Anterior cingulate cortex (tissue), 58 donors: ENCODE data around the gene KRT9.
"Not testable (repeated sequence)": the region's sequence is repeated elsewhere in the genome, so short reads cannot be mapped to it uniquely, and the experiment has no call there.

Experiments used
- DNase-seq, 58 donors: peaks; one replicate each; lab custom pipeline; 2025; lab: John Stamatoyannopoulos, UW

The KRT9 gene

DNA sequence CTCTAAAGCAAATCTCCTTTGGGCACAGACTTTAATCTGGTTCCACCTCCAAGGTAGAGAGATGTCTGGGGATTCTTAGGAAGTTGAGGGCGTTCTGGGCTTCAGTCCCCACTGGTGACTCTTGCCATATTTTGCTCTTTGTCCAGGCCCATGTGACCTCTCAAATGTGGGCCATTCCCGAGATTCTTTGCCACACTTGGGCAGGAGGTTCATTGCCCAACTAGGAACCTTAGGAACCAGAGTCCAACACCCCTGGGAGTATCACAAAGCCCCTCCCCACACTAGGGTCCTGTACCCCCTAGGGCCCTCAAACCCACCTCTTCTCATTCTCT, 8.4 kb upstream of the KRT9 start:
- DNase-seq = no peak

- peak in 39 of 58 donors; percentile 1 to 51 (median 18) for DNase-seq
Observed at GRCh38 chr17:41579484-41580243, 7.8 kb upstream of the KRT9 start.

DNA sequence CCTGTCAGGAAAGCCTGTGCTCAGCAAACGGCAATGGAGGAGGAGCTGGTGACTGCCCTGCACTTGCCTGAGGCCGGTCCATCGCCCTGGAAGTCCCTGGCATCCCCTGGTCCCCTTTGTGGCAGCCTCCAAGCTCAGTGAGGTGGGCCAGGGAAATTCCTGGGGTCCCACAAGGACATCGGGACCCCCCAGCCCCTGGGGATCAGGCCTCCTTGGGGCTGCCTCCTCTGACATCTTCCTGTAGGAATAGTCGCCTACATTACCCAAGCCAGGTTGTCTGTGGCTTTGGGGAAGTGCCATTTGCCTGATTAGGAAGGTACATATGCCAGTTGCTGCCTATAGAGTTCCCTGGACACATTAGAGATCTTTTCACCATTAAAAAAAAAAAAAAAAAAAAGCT, 7.1 kb upstream of the KRT9 start:
- no peak for DNase-seq

- no peak for DNase-seq
Observed at GRCh38 chr17:41578538-41578937, 6.7 kb upstream of the KRT9 start.

DNA sequence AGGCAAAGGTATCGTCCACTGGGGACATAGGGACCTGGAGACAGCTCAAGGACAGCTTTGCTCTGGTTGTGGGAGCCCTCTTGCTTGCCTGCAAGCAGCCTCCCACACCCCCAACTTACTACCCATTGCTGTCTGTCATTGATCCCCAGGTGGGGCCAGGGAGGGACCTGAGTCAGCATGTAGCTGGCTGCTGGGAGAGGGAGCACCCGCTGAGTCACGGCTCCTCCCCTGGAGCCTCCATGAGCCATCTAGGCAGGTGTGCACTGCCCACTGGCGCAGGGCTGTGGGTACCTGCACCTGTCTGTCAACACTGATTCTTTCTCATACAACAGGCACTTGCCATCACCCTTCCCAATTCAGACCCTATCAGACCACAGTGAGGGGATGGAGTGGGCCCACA, 4.9 kb upstream of the KRT9 start:
- DNase-seq = not testable (repeated sequence)

DNA sequence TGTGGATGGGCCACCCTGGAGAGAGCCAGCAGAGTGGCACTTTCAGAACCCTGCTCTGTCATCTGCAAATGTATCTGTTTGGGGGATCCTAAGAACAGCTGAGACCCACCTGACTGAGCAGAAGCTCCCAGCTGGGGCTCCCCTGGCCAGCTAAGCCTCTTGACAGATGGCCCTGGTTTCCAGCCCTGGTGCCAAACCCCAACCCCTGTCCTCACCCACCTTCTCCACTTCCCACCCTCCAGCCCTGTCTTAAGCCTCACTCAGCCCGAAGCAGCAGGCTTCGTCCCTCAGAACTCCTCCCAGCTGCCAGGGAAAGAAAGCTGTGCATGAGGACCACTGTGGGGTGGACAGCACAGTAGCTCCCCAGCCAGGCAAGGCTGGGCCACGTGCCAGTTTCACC, 3.5 kb upstream of the KRT9 start:
- no peak for DNase-seq

DNA sequence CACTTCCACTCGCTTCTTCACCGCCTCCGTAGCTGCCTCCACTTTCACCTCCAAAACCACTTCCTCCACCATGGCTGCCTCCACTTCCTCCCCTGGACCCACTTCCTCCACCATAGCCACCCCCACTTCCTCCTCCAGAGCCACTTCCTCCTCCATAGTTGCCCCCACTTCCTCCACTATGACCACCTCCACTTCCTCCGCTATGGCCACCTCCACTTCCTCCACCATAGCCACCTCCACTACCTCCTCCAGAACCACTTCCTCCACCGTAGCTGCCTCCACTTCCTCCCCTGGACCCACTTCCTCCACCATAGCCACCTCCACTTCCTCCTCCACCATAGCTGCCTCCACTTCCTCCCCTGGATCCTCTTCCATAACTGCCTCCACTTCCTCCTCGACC, 4.5 kb downstream of the KRT9 start:
- DNase-seq = no peak

DNA sequence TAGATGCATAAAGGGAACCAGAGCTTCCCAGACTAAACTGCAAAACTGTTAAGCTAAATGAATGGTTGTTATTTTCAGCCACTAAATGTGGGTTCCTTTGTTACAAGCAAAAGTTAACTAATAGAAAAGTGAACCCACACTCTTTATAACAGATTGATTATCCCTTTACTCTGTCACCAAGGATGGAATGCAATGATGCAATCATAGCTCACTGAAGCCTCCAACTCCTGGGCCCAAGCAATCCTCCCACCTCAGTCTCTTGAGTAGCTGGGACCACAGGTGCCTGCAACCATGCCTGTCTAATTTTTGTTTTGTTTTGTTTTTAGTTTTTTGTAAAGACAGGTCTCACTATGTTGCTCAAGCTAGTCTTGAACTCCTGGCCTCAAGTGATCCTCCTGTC, 6.5 kb downstream of the KRT9 start:
- DNase-seq = no peak

DNA sequence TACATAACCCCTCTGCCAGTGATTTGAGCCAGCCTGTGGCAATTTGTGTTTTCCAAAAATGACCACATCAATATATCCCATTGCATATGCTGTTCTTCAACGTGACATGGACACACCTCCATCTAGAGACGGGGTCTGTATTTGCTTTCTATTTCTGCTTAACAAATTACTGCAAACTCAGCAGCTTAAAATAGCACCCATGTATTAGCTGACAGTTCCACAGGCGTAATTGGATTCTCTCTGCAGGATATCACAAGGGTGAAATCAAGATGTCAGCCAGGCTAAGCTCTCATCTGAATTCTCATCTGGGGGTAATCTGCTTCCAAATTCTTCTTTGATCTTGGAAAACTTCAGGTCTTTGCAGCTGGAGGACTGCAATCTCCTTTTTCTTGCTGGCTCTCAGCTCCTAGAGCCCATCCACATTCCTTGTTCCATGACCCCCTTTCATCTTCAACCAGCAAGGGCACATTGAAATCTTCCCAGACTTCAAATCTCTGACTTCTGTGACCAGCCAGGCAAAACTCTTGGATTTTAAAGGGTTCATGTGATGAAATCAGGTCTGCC, 8.2 kb downstream of the KRT9 start:
- no peak for DNase-seq

DNA sequence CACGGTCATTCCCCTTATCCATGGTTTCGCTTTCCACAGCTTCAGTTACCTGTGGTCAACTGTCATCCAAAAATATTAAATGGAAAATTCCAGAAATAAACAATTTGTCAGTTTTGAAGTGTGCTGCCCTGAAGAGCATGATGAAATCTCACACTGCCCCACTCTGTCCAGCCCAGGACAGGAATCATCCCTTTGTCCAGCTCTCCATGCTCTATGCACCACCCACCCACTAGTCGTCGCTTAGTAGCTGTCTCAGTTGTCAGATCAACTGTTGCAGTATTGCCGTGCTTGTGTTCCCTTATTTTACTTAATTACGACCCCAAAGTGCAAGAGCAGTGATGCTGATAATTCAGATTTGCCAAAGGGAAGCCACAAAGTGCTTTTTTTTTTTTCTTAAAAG, 10.3 kb downstream of the KRT9 start:
- DNase-seq = no peak

- no peak for DNase-seq
Observed at GRCh38 chr17:41559548-41559947, 12.3 kb downstream of the KRT9 start.

DNA sequence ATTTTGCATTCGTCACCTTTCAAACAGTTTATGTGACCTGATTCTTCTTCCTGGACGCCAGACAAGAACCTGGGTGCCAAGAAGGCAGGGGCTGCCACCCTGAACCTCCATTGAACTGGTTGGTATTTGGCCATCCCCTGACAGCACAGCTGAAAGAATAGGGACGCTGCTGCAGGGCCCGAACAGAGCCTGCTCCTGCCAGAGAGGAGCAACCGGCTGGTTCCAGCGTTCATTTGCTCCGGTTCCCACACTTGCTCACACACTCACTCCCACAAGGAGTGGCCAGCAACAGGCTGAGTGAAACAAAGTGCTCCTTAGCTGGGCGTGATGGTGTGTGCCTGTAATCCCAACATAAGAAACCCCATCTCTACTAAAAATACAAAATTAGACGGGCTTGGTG, 14.9 kb downstream of the KRT9 start:
- no peak for DNase-seq

- no peak for DNase-seq
Observed at GRCh38 chr17:41556306-41556705, 15.6 kb downstream of the KRT9 start.

- DNase-seq = no peak
Observed at GRCh38 chr17:41555105-41555887, 16.6 kb downstream of the KRT9 start.

DNA sequence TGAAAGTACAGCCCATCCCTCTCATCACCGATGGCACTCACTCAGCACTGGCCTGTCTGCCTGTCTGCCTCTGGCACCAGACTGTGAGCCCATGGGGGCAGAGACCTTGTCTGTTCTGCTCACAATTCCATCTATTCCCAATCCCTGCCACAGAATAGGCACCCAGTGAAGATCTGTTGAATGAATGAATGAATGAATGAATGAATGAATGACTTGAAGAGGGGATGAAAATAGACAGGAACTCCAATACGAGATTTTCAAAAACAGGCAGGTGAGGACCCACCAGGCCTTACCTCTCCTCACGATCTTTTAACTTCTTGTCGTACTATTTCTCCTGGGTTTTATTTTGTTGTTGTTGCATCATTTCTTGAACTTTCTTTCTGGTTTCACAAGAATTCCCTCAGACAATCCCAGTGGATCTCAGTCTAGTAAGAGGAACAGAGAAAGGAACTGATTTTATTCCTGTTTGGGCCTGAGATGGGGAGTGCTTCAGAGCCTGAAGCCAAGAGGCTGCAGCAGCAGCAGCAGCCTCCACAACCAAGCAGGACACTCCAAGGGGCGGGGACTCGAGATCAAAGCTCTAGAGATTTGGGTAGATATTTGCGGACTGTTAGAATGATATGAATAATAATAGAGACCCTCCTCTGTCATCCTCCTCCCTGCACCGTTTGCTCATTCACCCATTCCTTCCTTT, 17.7 kb downstream of the KRT9 start:
- no peak for DNase-seq

DNA sequence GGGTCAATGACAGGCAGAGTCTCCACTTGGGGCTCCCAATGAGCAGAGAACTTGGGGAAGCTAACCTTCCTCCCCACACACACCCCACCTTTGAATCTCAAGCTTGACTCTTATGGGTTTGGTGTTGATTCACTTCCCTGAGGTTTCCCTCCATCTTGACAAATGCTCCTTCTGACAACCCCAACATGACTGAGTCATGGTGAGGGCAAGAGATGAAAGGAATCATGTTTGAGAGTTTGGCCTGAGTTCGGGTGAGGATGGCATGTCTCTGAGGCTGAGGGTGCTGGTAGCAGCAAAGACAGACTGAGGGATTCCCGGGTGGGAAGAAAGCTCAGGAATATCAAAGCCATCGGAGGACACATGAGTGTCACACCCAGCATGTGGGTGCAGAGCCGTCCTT, 18.7 kb downstream of the KRT9 start:
- no peak for DNase-seq

- no peak for DNase-seq
Observed at GRCh38 chr17:41552455-41552854, 19.4 kb downstream of the KRT9 start.

DNA sequence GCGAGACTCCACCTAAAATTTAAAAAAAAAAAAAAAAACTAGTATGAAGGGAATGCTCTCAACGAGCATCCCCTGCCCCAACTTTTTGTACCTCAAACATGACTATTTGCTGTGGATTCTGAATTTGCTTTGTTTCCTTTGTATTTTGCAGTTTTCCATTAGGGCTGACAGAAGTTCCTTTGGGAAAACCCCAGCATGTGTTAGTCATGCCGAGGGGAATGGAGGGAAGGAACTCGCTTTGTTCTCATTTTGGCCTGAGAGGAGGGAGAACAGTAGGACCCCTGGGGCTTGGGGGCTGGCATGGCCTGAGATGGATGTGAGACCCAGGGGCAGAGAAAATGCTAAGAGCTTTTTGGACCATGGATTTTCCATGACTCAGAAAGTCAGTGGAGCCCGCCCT, 20.5 kb downstream of the KRT9 start:
- no peak for DNase-seq

DNA sequence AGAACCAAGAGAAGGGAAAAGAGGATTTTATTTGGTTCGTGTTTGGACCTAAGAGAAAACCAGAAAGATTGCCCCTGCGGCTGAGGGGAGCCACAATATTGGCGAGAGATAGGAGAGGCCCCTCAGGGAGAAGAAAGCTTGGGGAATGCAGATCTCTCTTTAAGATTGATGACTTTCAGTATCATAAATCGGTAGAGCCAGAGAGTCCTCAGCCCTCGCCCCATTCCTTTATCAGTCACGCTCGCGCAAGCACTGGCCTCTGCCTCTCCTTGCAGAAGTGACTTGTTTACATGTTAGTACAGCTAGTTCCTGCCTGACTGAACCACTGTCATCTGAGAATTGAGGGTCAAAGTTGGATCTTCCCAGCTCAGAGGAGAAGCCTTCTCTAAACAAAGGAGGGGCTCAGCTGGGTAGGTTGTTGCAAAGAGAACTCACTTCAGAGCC, 22.2 kb downstream of the KRT9 start:
- DNase-seq = no peak

DNA sequence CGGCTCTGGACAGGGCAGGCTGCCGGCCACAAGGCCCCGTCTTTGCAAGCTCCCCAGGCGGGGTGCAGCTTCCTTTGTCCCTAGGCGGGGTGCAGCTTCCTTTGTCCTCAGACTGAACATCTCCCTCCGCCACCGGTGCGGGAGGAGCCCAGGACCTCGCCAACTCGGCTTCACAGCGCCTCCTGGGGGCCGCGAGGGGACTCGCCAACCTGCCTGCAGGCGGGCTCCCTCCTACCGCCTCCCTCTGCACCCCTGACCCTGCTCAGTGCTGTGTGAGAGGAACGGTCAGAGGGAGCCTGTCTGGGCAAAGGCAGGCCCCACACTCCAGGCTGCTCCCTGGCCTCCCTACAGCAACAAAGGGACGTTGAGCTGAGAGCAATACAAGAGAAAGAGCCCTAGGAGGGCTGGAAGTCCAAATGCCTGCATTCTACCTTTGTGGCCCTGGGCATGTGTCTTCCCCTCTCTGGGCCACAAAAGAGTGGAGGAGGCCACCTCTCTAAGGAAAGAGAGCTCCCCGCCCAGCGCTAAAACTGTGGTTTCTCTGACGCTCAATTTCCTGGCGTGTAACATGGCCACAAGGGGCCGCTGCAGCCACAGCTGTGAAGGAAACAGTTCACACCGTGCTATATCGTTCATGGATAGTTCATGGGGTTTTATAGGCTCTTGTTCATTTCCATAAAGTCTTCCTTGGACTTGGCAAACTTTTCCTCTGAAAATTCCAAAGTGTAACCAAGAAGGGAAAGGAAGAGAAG, 22.8 kb downstream of the KRT9 start:
- DNase-seq = peak in 55 of 58 donors; percentile 13 to 84 (median 45)
